Ishikawa (cell line): ENCODE measurements around the gene HOXA10.

ENCODE experiments used
- EGR1 ChIP-seq: IDR thresholded peaks from 2 replicates; pipeline ENCODE4 v1.6.1; 2012
- FOXM1 ChIP-seq: IDR thresholded peaks from 2 replicates; pipeline ENCODE4 v1.6.1; 2012; ENCODE audit warnings: low read depth, borderline replicate concordance
- NFIC ChIP-seq: IDR thresholded peaks from 2 replicates; pipeline ENCODE4 v1.6.1; 2012
- TAF1 ChIP-seq: IDR thresholded peaks from 2 replicates; pipeline ENCODE4 v1.6.1; 2012; ENCODE audit warnings: low read depth, mild to moderate bottlenecking
- TCF12 ChIP-seq: IDR thresholded peaks from 2 replicates; pipeline ENCODE4 v1.6.1; 2012; ENCODE audit warnings: low read depth
- YY1 ChIP-seq: IDR thresholded peaks from 2 replicates; pipeline ENCODE4 v1.6.1; 2012; ENCODE audit warnings: low read depth
- ZBTB7A ChIP-seq: IDR thresholded peaks from 2 replicates; pipeline ENCODE4 v1.6.1; 2012; ENCODE audit warnings: low read depth
- TF ChIP-seq, protein P1 (sequence below): IDR thresholded peaks from 2 replicates; pipeline ENCODE4 v1.6.1; 2012; ENCODE audit warnings: low read depth, mild to moderate bottlenecking
- TF ChIP-seq, protein P2 (sequence below): IDR thresholded peaks from 2 replicates; pipeline ENCODE4 v1.6.1; 2012
- TF ChIP-seq, protein P3 (sequence below): IDR thresholded peaks from 2 replicates; pipeline ENCODE4 v1.6.1; 2012

DNA sequence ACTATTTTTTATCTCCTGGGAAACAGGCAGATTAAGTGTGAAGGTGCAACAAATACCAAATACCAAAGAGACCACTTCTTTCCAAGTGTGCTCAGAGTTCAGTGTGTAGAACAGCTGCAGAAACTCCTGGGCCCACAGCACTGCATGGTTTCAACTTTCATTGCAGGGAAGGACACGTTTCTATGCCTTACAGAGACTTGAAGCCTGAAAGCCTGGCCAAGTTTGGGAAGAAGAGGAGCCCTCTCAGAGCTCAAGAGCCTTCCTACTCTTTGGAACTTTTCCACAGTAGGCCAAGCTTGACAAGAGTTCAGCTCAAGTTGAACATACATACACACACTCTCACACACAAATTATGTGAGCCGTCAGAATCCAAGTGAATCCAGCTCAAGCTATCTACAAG, 46.1 kb downstream of the HOXA10 start:
- no peak for TF ChIP-seq ZBTB7A
- TF ChIP-seq TAF1, result no peak
- TF ChIP-seq FOXM1, result no peak
- TF ChIP-seq, protein P1, sequence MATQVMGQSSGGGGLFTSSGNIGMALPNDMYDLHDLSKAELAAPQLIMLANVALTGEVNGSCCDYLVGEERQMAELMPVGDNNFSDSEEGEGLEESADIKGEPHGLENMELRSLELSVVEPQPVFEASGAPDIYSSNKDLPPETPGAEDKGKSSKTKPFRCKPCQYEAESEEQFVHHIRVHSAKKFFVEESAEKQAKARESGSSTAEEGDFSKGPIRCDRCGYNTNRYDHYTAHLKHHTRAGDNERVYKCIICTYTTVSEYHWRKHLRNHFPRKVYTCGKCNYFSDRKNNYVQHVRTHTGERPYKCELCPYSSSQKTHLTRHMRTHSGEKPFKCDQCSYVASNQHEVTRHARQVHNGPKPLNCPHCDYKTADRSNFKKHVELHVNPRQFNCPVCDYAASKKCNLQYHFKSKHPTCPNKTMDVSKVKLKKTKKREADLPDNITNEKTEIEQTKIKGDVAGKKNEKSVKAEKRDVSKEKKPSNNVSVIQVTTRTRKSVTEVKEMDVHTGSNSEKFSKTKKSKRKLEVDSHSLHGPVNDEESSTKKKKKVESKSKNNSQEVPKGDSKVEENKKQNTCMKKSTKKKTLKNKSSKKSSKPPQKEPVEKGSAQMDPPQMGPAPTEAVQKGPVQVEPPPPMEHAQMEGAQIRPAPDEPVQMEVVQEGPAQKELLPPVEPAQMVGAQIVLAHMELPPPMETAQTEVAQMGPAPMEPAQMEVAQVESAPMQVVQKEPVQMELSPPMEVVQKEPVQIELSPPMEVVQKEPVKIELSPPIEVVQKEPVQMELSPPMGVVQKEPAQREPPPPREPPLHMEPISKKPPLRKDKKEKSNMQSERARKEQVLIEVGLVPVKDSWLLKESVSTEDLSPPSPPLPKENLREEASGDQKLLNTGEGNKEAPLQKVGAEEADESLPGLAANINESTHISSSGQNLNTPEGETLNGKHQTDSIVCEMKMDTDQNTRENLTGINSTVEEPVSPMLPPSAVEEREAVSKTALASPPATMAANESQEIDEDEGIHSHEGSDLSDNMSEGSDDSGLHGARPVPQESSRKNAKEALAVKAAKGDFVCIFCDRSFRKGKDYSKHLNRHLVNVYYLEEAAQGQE, result no peak
- TF ChIP-seq YY1, result no peak
- no peak for TF ChIP-seq EGR1
- no peak for TF ChIP-seq NFIC
- TF ChIP-seq, protein P2, sequence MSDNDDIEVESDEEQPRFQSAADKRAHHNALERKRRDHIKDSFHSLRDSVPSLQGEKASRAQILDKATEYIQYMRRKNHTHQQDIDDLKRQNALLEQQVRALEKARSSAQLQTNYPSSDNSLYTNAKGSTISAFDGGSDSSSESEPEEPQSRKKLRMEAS, result no peak
- no peak for TF ChIP-seq TCF12
- TF ChIP-seq, protein P3, sequence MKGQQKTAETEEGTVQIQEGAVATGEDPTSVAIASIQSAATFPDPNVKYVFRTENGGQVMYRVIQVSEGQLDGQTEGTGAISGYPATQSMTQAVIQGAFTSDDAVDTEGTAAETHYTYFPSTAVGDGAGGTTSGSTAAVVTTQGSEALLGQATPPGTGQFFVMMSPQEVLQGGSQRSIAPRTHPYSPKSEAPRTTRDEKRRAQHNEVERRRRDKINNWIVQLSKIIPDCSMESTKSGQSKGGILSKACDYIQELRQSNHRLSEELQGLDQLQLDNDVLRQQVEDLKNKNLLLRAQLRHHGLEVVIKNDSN, result no peak
